ENCODE results near the gene SLC11A2. TPM values are rescaled to one million over a fixed set of nuclear protein-coding genes. Genes with fewer than 3 reads are reported as not detected.
"Not testable (repeated sequence)": the region's sequence is repeated elsewhere in the genome, so short reads cannot be mapped to it uniquely, and the experiment has no call there.

SLC11A2 gene
- total RNA-seq, 2 experiments from 2014 or later, result 40.9 to 44.0 TPM

GRCh38 chr12:51020448-51021182 is 5.6 kb downstream of the SLC11A2 start:
- H3K9me3 Mint-ChIP-seq, result no peaks in the 10 kb centered on the region
- peak; percentile 10 for ATAC-seq (ENCODE audit: low read depth)
- peaks cover 45% of the 10 kb centered on the region for H3K4me1 Mint-ChIP-seq
- POLR2A ChIA-PET, result no interaction called here
- no peak overlapping the region for H3K27ac Mint-ChIP-seq
- peaks cover 4% of the 10 kb centered on the region for H3K36me3 Mint-ChIP-seq
- no peaks in the 10 kb centered on the region for H3K27me3 Mint-ChIP-seq
- peak overlapping the region; percentile 28 for H3K4me3 Mint-ChIP-seq
- no peak for DNase-seq

GRCh38 chr12:51019927-51020326 is 6.3 kb downstream of the SLC11A2 start:
- ATAC-seq (ENCODE audit: low read depth) (no peak), DNase-seq (no peak)
- no peaks in the 10 kb centered on the region for H3K9me3 Mint-ChIP-seq
- H3K4me1 Mint-ChIP-seq, result peaks cover 39% of the 10 kb centered on the region
- POLR2A ChIA-PET, result interaction anchor here (0.6 kb wide), 2 partner anchors 8 to 119 kb away, joined by 3 to 6 read pairs; no protein-coding TSS in a partner anchor
- H3K27me3 Mint-ChIP-seq, result no peaks in the 10 kb centered on the region
- peaks cover 4% of the 10 kb centered on the region for H3K36me3 Mint-ChIP-seq
- no peak overlapping the region for H3K4me3 Mint-ChIP-seq
- H3K27ac Mint-ChIP-seq, result no peak overlapping the region

- peaks cover 4% of the 10 kb centered on the region for H3K36me3 Mint-ChIP-seq
- no peaks in the 10 kb centered on the region for H3K9me3 Mint-ChIP-seq
- no peak for DNase-seq
- POLR2A ChIA-PET, result interaction anchor here (1.2 kb wide), 1 partner anchor 10 kb away, joined by 4 read pairs; no protein-coding TSS in a partner anchor
- no peak for ATAC-seq (ENCODE audit: low read depth)
- no peak overlapping the region for H3K27ac Mint-ChIP-seq
- H3K27me3 Mint-ChIP-seq, result no peaks in the 10 kb centered on the region
- H3K4me3 Mint-ChIP-seq, result no peak overlapping the region
- H3K4me1 Mint-ChIP-seq, result peaks cover 29% of the 10 kb centered on the region
Observed at GRCh38 chr12:51018956-51019355, 7.2 kb downstream of the SLC11A2 start.

- Mint-ChIP-seq H3K9me3 (no peaks in the 10 kb centered on the region), H3K4me1 (peaks cover 31% of the 10 kb centered on the region), H3K27me3 (no peaks in the 10 kb centered on the region), H3K27ac (no peak overlapping the region), H3K4me3 (no peak overlapping the region), H3K36me3 (peaks cover 4% of the 10 kb centered on the region)
- no peak for DNase-seq
- POLR2A ChIA-PET, result no interaction called here
- ATAC-seq (ENCODE audit: low read depth), result no peak
Observed at GRCh38 chr12:51017452-51017851, 8.7 kb downstream of the SLC11A2 start.

GRCh38 chr12:51014467-51014866 is 11.7 kb downstream of the SLC11A2 start:
- POLR2A ChIA-PET; H3K27me3 Mint-ChIP-seq; DNase-seq; H3K27ac Mint-ChIP-seq; H3K36me3 Mint-ChIP-seq; H3K9me3 Mint-ChIP-seq; H3K4me3 Mint-ChIP-seq; ATAC-seq (ENCODE audit: low read depth): not testable (repeated sequence)
- H3K4me1 Mint-ChIP-seq, result peaks cover 16% of the 10 kb centered on the region

- POLR2A ChIA-PET, result no interaction called here
- Mint-ChIP-seq H3K27ac (no peak overlapping the region), H3K4me3 (no peak overlapping the region), H3K27me3 (no peaks in the 10 kb centered on the region), H3K4me1 (peaks cover 18% of the 10 kb centered on the region), H3K9me3 (no peaks in the 10 kb centered on the region), H3K36me3 (peaks cover 5% of the 10 kb centered on the region)
- DNase-seq (no peak), ATAC-seq (ENCODE audit: low read depth) (no peak)
Observed at GRCh38 chr12:51013441-51013840, 12.7 kb downstream of the SLC11A2 start.

- no peak overlapping the region for H3K27ac Mint-ChIP-seq
- POLR2A ChIA-PET, result no interaction called here
- H3K4me3 Mint-ChIP-seq, result no peak overlapping the region
- ATAC-seq (ENCODE audit: low read depth), result no peak
- no peak for DNase-seq
- no peaks in the 10 kb centered on the region for H3K27me3 Mint-ChIP-seq
- no peaks in the 10 kb centered on the region for H3K9me3 Mint-ChIP-seq
- peaks cover 18% of the 10 kb centered on the region for H3K4me1 Mint-ChIP-seq
- H3K36me3 Mint-ChIP-seq, result peaks cover 7% of the 10 kb centered on the region
Observed at GRCh38 chr12:51012570-51013236, 13.5 kb downstream of the SLC11A2 start.

- Mint-ChIP-seq H3K9me3 (no peaks in the 10 kb centered on the region), H3K27ac (no peak overlapping the region), H3K27me3 (no peaks in the 10 kb centered on the region), H3K36me3 (peaks cover 9% of the 10 kb centered on the region), H3K4me1 (peaks cover 16% of the 10 kb centered on the region), H3K4me3 (no peak overlapping the region)
- POLR2A ChIA-PET, result interaction anchor here (0.6 kb wide), 1 partner anchor 8 kb away, joined by 3 read pairs; no protein-coding TSS in a partner anchor
- no peak for DNase-seq
- ATAC-seq (ENCODE audit: low read depth), result no peak
Observed at GRCh38 chr12:51011955-51012354, 14.2 kb downstream of the SLC11A2 start.

- DNase-seq (peak; percentile 43), ATAC-seq (ENCODE audit: low read depth) (peak; percentile 99)
- Mint-ChIP-seq H3K27me3 (no peaks in the 10 kb centered on the region), H3K4me3 (peak overlapping the region; percentile 66), H3K27ac (peak overlapping the region; percentile 75), H3K4me1 (peaks cover 18% of the 10 kb centered on the region), H3K36me3 (peaks cover 19% of the 10 kb centered on the region), H3K9me3 (no peaks in the 10 kb centered on the region)
- POLR2A ChIA-PET, result interaction anchor here (0.8 to 1.8 kb wide), 7 partner anchors 10 to 229 kb away, joined by 3 to 6 read pairs (median 4); partner anchors contain the start of genes CSRNP2, DAZAP2 and SLC11A2
Observed at GRCh38 chr12:51009056-51009440, 17.1 kb downstream of the SLC11A2 start.

- POLR2A ChIA-PET, result interaction anchor here (0.6 to 1.8 kb wide), 8 partner anchors 10 to 230 kb away, joined by 3 to 6 read pairs (median 4); partner anchors contain the start of genes CSRNP2, DAZAP2 and SLC11A2
- Mint-ChIP-seq H3K4me1 (peaks cover 18% of the 10 kb centered on the region), H3K27ac (peak overlapping the region; percentile 75), H3K4me3 (peak overlapping the region; percentile 66), H3K9me3 (no peaks in the 10 kb centered on the region), H3K27me3 (no peaks in the 10 kb centered on the region), H3K36me3 (peaks cover 19% of the 10 kb centered on the region)
- no peak for DNase-seq
- ATAC-seq (ENCODE audit: low read depth), result no peak
Observed at GRCh38 chr12:51008329-51009055, 17.7 kb downstream of the SLC11A2 start.

GRCh38 chr12:51005671-51006070 is 20.5 kb downstream of the SLC11A2 start:
- no peak for ATAC-seq (ENCODE audit: low read depth)
- peaks cover 11% of the 10 kb centered on the region for H3K4me1 Mint-ChIP-seq
- no peak for DNase-seq
- POLR2A ChIA-PET, result no interaction called here
- H3K27ac Mint-ChIP-seq, result no peak overlapping the region
- H3K4me3 Mint-ChIP-seq, result no peak overlapping the region
- no peaks in the 10 kb centered on the region for H3K27me3 Mint-ChIP-seq
- peaks cover 22% of the 10 kb centered on the region for H3K36me3 Mint-ChIP-seq
- no peaks in the 10 kb centered on the region for H3K9me3 Mint-ChIP-seq

GRCh38 chr12:51005030-51005429 is 21.2 kb downstream of the SLC11A2 start:
- DNase-seq (no peak), ATAC-seq (ENCODE audit: low read depth) (no peak)
- peaks cover 8% of the 10 kb centered on the region for H3K4me1 Mint-ChIP-seq
- peaks cover 28% of the 10 kb centered on the region for H3K36me3 Mint-ChIP-seq
- H3K27ac Mint-ChIP-seq, result peak overlapping the region; percentile 37
- H3K4me3 Mint-ChIP-seq, result no peak overlapping the region
- POLR2A ChIA-PET, result no interaction called here
- H3K27me3 Mint-ChIP-seq, result no peaks in the 10 kb centered on the region
- H3K9me3 Mint-ChIP-seq, result no peaks in the 10 kb centered on the region

GRCh38 chr12:51004504-51004903 is 21.7 kb downstream of the SLC11A2 start:
- no peak for DNase-seq
- Mint-ChIP-seq H3K36me3 (peaks cover 29% of the 10 kb centered on the region), H3K4me1 (peaks cover 8% of the 10 kb centered on the region), H3K27me3 (no peaks in the 10 kb centered on the region), H3K27ac (no peak overlapping the region), H3K4me3 (no peak overlapping the region), H3K9me3 (no peaks in the 10 kb centered on the region)
- POLR2A ChIA-PET, result no interaction called here
- no peak for ATAC-seq (ENCODE audit: low read depth)
